Measurements from ENCODE around the gene BCAP31.
"Not testable (repeated sequence)": the region's sequence is repeated elsewhere in the genome, so short reads cannot be mapped to it uniquely, and the experiment has no call there.

The BCAP31 gene

DNA sequence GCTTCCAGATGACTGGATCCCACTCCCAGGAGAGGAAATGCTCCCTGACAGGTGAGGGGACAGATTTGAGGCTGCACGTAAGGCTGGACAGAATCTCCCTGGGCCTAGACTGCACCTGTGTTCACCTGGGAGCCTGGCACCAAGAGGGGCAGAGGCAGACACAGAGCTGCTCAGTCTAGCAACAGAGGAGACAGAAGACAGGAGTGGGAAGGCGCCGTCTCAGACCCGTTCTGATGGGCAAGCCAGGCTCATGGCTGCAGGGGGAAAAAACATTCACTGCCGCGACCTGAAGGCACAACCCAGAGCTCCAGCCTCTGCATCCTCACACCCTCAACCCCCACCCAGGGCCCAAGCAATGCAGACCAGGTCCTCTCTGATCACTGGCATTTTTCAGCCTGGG lies 16.8 kb downstream of the BCAP31 start:
- FAIRE-seq, result no peak

DNA sequence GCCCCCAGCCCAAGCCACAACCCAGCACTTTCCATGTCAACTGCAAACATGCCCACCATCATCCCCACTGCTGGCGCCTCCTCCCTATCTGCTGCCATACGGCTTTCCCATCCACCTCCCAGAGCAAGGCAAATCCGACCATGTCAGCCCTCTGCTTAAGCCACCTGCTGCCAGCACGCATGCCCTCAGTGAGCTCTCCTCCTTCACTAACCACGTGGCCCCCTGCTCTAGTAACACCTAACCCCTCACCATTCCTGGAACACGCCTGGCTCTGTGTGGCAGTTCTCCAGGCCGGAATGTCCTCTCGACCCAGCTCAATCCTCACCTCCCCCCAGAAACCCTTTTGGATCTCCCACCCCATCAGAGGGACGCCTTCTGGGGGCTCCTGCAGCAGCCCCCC lies 17.4 kb downstream of the BCAP31 start:
- no peak for FAIRE-seq

DNA sequence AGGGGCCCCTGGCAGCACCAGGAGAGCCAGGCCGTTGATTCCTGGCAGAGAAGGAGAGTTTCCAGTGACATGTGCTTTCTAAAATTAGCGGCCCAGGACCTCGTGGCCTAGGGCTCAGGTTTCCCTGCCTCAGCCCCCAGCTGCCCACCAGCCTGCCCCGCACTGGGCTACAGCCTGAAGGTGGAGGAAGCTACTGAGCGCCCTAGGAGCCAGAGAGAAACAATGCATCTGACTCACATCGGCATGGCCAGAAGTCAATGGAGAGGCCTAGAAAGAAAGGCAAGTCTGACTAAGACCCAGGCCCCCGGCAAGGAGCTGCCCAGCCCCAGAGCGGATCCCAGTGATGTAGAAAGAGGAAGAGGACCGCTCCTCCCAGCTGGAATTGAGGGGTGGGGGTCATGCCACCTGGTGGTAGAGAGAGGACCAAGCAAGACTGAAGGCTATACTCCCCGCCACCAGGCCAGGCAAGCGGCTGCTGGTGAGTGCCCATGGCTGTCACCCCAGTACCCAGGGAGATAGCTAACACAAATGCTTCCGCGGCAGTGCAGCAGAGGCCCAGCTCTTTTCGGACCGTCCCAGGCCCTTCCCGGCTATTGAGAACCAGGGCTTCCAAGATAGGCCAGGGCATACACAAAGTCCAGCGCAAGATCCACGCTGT lies 18.7 kb downstream of the BCAP31 start:
- not testable (repeated sequence) for FAIRE-seq

DNA sequence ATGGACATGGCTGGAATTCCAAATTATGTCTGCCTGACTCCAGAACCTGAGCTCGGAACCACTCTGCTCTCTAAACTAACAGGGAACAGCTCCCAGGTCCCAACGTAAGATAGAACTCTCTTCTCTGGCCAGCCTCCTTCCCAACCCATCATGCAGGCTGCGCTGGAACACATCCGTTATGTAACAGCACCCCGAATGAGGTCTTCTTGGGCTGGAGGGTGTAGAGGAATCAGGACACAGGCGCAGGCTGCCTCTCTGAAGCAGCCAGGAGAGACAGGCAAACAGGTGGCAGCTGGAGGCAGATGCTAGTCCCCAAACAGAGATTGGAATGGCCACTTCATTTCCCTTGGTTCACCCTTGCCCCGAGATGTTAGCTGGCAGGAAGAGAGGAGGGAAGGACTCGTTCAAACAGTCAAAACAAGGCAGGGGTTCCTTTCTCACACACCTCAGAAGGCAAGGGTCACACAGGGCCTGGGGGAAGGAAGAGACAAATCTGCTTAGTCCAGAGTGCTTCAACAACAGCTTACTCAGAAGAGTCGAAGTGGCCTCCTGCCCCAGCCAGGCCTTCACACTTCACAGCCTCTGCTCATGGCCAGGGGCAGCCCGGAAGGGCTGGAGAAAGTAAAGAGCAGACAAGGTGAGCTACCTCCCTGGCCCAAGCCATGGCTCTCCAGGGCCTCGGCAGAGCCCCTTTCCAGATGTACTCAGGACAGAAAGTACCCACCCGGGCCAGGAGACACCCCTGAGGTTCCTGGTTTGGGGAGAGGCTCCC lies 19.4 kb downstream of the BCAP31 start:
- not testable (repeated sequence) for FAIRE-seq

DNA sequence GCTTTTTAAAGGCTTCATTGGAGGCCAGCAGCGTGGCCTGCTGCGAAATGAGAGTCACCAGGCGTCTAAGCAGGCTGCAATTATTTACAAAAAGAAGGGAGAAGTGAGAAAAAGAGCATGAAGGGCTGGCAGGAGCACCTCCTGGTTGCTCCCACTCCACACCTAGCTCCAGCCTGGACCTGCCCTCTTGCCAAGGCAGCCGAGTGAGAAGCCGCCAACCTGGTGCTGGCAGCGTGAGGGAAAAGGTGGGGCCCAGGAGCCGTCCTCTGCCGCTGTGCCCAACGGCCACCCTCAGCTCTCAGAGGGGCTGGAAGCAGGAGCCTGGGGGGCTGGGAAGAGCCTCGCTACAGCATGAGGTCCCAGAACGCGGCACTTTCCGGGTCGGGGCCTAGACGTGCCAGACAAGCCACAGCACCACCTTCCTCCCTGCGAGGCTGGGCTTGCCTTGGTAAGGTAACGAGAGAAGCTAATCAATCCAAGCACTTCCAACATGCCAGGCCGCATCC lies 20.1 kb downstream of the BCAP31 start:
- FAIRE-seq, result no peak

- no peak for FAIRE-seq
These were observed 21.2 kb downstream of the BCAP31 start for GRCh38 chrX:153703036-153703370.

GRCh38 chrX:153702336-153703035 lies 21.7 kb downstream of the BCAP31 start:
- no peak for FAIRE-seq

DNA sequence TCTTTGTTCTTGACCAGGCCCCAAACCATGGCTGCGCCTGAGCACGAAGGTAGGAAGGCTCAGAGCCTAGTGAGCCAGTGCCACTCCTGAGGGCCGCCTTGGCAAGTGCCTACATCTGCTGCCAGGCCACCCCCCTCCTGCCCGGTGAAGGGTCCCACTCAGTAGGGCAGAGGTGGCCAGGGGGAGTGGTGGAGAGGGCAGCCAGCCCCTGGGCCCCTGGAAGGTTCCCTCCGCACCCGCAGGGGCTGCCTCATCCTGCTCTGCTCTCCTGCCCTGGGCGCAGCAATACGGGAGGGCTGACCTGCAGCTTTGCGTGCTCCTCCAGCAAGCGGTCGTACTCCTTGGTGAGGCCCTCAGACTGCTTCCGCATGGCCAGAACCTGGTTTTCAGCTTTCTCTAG lies 22.5 kb downstream of the BCAP31 start:
- FAIRE-seq, result no peak

- no peak for FAIRE-seq
These were observed 23.2 kb downstream of the BCAP31 start for GRCh38 chrX:153700967-153701366.

GRCh38 chrX:153700376-153700945 lies 23.7 kb downstream of the BCAP31 start:
- no peak for FAIRE-seq

DNA sequence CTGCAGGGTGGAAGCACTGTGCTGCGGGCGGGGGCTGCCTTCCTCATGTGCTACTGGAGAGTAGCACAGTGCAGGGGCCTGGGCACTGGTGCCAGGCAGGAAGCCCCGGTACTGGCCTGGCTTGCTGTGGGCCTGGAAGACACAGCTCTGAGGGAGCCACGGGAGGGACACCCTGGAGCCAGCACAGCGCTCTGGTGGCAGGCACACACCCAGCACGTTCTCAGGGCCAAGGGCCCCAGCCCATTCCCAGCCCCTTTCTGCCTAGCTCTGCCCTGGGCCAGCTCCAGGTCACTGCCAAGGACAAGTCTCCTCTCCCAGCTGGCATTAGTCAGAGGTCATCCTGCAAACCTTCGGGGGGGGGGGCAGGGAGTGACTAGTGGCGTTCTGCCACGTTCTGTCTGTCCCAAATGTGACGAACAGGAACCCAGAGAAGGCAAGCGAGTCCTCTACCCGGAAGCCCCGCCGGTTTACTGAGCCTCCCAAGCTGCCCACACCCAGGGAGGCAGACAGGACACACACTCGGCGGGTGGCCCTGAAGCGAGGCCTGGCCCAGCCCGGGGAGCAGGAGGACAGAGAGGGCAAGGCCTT lies 24.3 kb downstream of the BCAP31 start:
- FAIRE-seq, result not testable (repeated sequence)

DNA sequence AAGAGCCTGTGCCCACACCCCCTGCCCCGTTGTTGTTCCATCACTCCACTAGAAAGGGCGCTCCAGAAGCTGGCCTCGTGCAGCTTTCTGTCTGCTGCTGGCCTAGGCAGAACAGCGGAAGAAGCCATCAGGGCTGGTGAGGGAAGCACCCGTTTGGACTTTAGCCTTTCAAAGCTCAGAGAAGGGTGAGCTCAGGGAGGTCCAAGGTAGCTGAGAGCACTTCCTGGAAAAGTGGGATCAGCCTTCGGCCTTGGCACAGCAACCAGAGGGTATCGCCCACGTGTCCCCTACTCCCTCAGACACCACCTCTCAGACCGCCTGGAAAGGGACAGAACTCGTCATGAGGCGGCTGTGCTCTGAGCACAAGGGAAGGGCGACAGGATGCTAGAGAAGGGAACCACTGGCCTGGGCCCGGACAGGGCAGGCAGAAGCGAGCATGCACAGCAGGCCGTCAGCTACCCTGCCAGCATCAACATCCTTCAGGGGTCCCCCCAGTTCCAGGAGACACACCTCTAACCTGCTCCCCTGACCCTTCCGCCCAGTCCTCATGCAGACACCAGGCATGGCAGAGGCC lies 24.9 kb downstream of the BCAP31 start:
- FAIRE-seq, result not testable (repeated sequence)

DNA sequence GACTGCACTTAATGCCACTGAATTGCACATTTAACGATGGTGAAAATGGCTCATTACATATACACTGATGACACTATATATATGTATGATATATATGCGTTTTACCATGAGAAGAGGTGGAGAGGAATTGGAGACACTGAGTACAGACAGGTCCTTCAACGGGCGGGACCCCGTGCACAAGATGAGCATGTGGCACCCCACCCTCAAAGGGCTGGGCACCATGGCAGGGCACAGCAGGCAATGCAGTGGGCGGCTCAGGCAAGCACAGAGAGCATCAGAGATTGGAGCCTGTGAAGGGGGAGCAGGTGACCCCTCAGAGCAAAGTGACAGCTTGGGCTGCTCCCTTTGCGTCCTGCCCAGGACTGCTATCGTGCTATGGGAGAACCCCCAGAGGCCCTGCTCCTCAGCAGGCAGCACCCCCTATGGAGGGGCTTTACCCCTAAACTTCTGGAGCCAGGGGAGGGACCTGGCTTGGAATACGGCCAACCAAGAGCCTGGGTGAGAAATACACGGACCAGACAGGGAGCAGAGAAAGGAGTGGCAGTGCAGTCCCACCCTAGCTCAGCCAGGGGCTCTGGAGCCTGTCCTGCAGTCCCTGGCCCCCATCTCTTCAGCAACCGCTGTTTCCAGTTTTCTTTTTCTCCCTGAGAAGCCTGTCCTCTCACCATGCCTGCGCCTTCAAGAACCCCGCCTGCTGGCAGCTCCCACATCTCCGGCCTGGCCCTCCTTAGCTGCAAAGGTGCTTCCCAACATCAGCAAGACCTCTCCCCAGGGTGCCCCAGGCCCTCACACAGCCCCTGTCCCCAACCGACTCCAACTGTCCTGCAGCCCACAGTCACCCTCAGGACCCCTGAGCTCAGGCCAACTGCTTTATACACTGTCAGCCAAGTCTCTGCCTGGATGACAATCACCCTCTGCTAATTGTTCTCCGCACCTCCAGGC lies 26.0 kb downstream of the BCAP31 start:
- FAIRE-seq, result no peak

GRCh38 chrX:153696986-153697722 lies 27.0 kb downstream of the BCAP31 start:
- FAIRE-seq, result not testable (repeated sequence)

- FAIRE-seq, result not testable (repeated sequence)
These were observed 27.6 kb downstream of the BCAP31 start for GRCh38 chrX:153696538-153696937.

DNA sequence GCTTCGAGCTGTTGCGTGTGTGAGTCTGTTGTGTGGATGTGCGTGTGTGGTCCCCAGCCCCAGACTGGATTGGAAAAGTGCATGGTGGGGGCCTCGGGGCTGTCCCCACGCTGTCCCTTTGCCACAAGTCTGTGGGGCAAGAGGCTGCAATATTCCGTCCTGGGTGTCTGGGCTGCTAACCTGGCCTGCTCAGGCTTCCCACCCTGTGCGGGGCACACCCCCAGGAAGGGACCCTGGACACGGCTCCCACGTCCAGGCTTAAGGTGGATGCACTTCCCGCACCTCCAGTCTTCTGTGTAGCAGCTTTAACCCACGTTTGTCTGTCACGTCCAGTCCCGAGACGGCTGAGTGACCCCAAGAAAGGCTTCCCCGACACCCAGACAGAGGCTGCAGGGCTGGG lies 28.1 kb downstream of the BCAP31 start:
- no peak for FAIRE-seq

GRCh38 chrX:153694687-153695270 lies 29.4 kb downstream of the BCAP31 start:
- no peak for FAIRE-seq

DNA sequence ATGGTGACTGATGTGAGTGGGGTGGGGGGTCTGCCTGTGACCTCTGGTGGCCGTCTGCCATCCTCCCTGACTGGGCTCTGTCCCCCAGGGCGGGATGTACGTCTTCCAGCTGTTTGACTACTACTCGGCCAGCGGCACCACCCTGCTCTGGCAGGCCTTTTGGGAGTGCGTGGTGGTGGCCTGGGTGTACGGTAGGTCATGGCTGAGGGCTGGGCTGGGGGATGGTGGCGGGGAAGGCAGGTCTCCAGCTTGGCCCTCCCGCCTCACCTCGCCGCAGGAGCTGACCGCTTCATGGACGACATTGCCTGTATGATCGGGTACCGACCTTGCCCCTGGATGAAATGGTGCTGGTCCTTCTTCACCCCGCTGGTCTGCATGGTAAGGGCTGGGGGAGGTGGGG lies 29.9 kb downstream of the BCAP31 start:
- FAIRE-seq, result not testable (repeated sequence)

DNA sequence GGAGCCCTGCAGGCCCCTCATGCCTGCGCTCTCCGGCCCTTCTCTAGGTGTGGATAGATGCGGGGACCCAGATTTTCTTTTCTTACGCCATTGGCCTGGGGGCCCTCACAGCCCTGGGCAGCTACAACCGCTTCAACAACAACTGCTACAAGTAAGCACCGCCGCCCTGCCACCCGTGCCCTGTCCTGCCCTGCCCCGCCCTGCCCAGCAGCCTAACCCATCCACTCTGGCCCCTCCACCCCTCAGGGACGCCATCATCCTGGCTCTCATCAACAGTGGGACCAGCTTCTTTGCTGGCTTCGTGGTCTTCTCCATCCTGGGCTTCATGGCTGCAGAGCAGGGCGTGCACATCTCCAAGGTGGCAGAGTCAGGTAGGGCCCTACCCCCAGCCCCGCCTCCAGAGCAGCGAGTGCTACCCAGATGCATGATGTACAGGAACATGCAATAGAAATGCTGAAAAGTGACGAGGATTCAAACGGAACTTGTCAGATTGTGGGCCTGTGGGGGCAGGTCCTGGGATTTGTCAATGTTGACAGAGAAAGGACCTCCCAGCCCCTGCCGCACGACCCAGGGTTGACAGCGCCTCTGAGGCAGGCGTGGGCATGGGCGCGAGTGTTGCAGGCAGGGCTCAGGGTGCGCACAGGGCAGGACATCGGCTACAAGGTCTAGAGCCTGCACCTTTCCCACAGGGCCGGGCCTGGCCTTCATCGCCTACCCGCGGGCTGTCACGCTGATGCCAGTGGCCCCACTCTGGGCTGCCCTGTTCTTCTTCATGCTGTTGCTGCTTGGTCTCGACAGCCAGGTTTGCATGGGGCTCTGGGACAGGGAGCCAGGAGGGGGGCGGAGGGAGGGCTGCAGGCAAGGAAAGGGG lies 30.7 kb downstream of the BCAP31 start:
- FAIRE-seq, result no peak
